GM19043 (cell line): ENCODE measurements around the gene CACNA1E.

Experiments used
- ATAC-seq: cut with Tn5 transposase; IDR thresholded peaks from one replicate; pipeline ENCODE4 v1.9.1; 2021; ENCODE audit warnings: low read depth; ENCODE audit not compliant: unreplicated experiment

CACNA1E gene

GRCh38 chr1:181483285-181484195 lies at the start of gene CACNA1E:
Gene CACNA1E (plus strand): TSS chr1:181483517. CDS start chr1:181483745, 228 bp downstream.
- ATAC-seq: no peak

- no peak for ATAC-seq
Measured at GRCh38 chr1:181433931-181434330, 49.4 kb upstream of the CACNA1E start.

GRCh38 chr1:181438013-181438412 lies 45.3 kb upstream of the CACNA1E start:
- peak; percentile 55 for ATAC-seq

- no peak for ATAC-seq
Measured at GRCh38 chr1:181440510-181440909, 42.8 kb upstream of the CACNA1E start.

GRCh38 chr1:181442181-181442525 lies 41.2 kb upstream of the CACNA1E start:
- ATAC-seq: no peak

- ATAC-seq: no peak
Measured at GRCh38 chr1:181443231-181443853, 40.0 kb upstream of the CACNA1E start.

GRCh38 chr1:181445436-181445835 lies 37.9 kb upstream of the CACNA1E start:
- ATAC-seq: no peak

GRCh38 chr1:181448461-181448860 lies 34.9 kb upstream of the CACNA1E start:
- ATAC-seq: no peak

GRCh38 chr1:181451661-181452230 lies 31.6 kb upstream of the CACNA1E start:
- ATAC-seq: no peak

GRCh38 chr1:181452746-181453145 lies 30.6 kb upstream of the CACNA1E start:
- no peak for ATAC-seq

- no peak for ATAC-seq
Measured at GRCh38 chr1:181453541-181454201, 29.6 kb upstream of the CACNA1E start.

- no peak for ATAC-seq
Measured at GRCh38 chr1:181456551-181456950, 26.8 kb upstream of the CACNA1E start.

GRCh38 chr1:181458419-181458818 lies 24.9 kb upstream of the CACNA1E start:
- ATAC-seq: no peak

- ATAC-seq: no peak
Measured at GRCh38 chr1:181459067-181459466, 24.2 kb upstream of the CACNA1E start.

- ATAC-seq: no peak
Measured at GRCh38 chr1:181469829-181470228, 13.5 kb upstream of the CACNA1E start.

- ATAC-seq: no peak
Measured at GRCh38 chr1:181475580-181475979, 7.7 kb upstream of the CACNA1E start.

- no peak for ATAC-seq
Measured at GRCh38 chr1:181476581-181476980, 6.7 kb upstream of the CACNA1E start.

GRCh38 chr1:181478306-181478705 lies 5.0 kb upstream of the CACNA1E start:
- no peak for ATAC-seq

- peak; percentile 49 for ATAC-seq
Measured at GRCh38 chr1:181479137-181479745, 4.1 kb upstream of the CACNA1E start.

- ATAC-seq: no peak
Measured at GRCh38 chr1:181482001-181482430, 1.3 kb upstream of the CACNA1E start.
